ENCODE measurements around the gene HELQ.

- no peak for TF ChIP-seq POLR2AphosphoS5 (IDR thresholded peaks at IDR 0.05; ENCODE audit: low read depth, low read length)
- TF ChIP-seq SIN3A (IDR thresholded peaks at IDR 0.05; ENCODE audit: low read depth): no peak
- no peak for TF ChIP-seq RAD21 (IDR thresholded peaks at IDR 0.05; ENCODE audit: low read depth)
- TF ChIP-seq CTCF (IDR thresholded peaks at IDR 0.05 in 2 of 3, conservative IDR thresholded peaks at IDR 0.05 in 1 of 3; ENCODE audit: borderline replicate concordance in 1 of 3, insufficient read depth in 1 of 3, low read depth in 2 of 3, low read length in 2 of 3): no peak
- TF ChIP-seq EZH2phosphoT487 (IDR thresholded peaks at IDR 0.05; ENCODE audit: borderline replicate concordance): no peak
- TF ChIP-seq EZH2 (IDR thresholded peaks at IDR 0.05): no peak
- TF ChIP-seq POLR2A (IDR thresholded peaks at IDR 0.05; ENCODE audit: borderline replicate concordance, extremely low read depth, insufficient read depth, insufficient read length): no peak
These were observed 74.5 kb downstream of the HELQ start for GRCh38 chr4:83381173-83381572.

All from HCT116 (cell line).